Ovary (tissue), 9 donors: ENCODE data around the gene PGPEP1. TPM values are rescaled to one million over a fixed set of nuclear protein-coding genes. Genes with fewer than 3 reads are reported as not detected.
A peak's percentile ranks its signal among the peaks of the same experiment; 100 is the strongest.

Experiments used
- DNase-seq, 5 donors: peaks; one replicate each; pipeline ENCODE4 v3.0.0-alpha.2; 2019 to 2020
- H3K27ac ChIP-seq, 2 donors: fragments of 200-600 bp; one replicate each; pipeline versions ENCODE4 v1.5.1 to v1.8.0; 2019 to 2022
- H3K27me3 ChIP-seq: fragments of 200-600 bp; one replicate; pipeline ENCODE4 v1.8.0; 2022
- H3K36me3 ChIP-seq: fragments of 200-600 bp; sonication (generic); one replicate; pipeline ENCODE4 v1.5.1; 2019
- H3K4me1 ChIP-seq: one replicate; pipeline ENCODE4 v1.8.1; 2013; ENCODE audit warnings: mild to moderate bottlenecking, moderate library complexity; ENCODE audit not compliant: insufficient read depth
- H3K4me3 ChIP-seq: fragments of 200-600 bp; sonication (generic); one replicate; pipeline ENCODE4 v1.5.1; 2017
- H3K9me3 ChIP-seq, 2 donors: fragments of 200-600 bp in 1 of 2; sonication (generic) in 1 of 2; one replicate each; pipeline versions ENCODE4 v1.5.1 to v1.8.1; 2013 to 2019; ENCODE audit warnings: mild to moderate bottlenecking in 1 of 2, moderate library complexity in 1 of 2
- CTCF ChIP-seq, 3 donors: fragments of 450-650 bp in 2 of 3; fragments of 200-600 bp in 1 of 3; IDR thresholded peaks; one replicate each; pipeline versions ENCODE4 v1.5.1 to v1.8.0; 2016 to 2022; ENCODE audit warnings: antibody characterized with exemption in 3 of 3, mild to moderate bottlenecking in 1 of 3
- EP300 ChIP-seq: sonication (generic); formaldehyde crosslinking; IDR thresholded peaks from one replicate; pipeline ENCODE4 v1.6.1; 2017; ENCODE audit warnings: antibody characterized with exemption
- POLR2A ChIP-seq: fragments of 450-650 bp; IDR thresholded peaks from one replicate; pipeline ENCODE4 v1.6.1; 2017; ENCODE audit warnings: antibody characterized with exemption, mild to moderate bottlenecking, moderate library complexity
- WGBS, 3 donors: extraction: QIAGEN DNeasy Blood & Tissue Kit in 1 of 3; methylation state at CpG; one replicate each; pipeline versions ENCODE4 v1.1.5 to v1.1.7; 2013 to 2017; 5-methylcytosine and 5-hydroxymethylcytosine counted together
- intact Hi-C, 4 donors: fragments of 100-400 bp; cut with DNase I; formaldehyde crosslinking; loops; one replicate each; pipeline versions ENCODE4 v1.11.0 to v1.15.1; 2022 to 2023
- polyA plus RNA-seq, 2 donors: library from polyadenylated mRNA; stranded (reverse); fragments of 200-250 nt in 1 of 2; fragments of 350-450 nt in 1 of 2; fragmentation: Illumina TruSeq in 1 of 2; extraction: RNeasy Lipid Tissue Mini Kit (QIAGEN cat#74804) in 1 of 2; gene quantifications; one replicate each; pipeline ENCODE4 v1.2.3, GENCODE V29; 2013 to 2014
- total RNA-seq, 7 donors: library from RNA; depleted of rRNA in 2 of 7; stranded (reverse); fragments of >200 nt in 2 of 7; fragmentation: NEBNext Ultra II Directional in 3 of 7; extraction: Animal tissue kit (Norgen Biotek cat#: 25700) in 3 of 7; gene quantifications; one replicate each; pipeline versions ENCODE4 v1.1.0 to v1.2.4, GENCODE V29; 2016 to 2023
- donor health status: DM: no; HTN: no; CAD: no; lungs with moderate emphysema.
- donor health status: DM: no; HTN: no; CAD: no.
- donor health status: Bipolar disorder and iron deficiency.
- donor health status: DM: yes; HTN: yes; CAD: no.
- donor health status: DM: no; HTN: no; CAD: no.
- donor health status: DM: yes; HTN: yes; CAD: no.

Gene PGPEP1
- total and polyA plus RNA-seq, 9 donors, result 9.3 to 64.5 (median 40.3) TPM

- DNase-seq, result no peak
- Histone ChIP-seq H3K4me1 (peaks cover 7% of the 10 kb centered on the region), H3K27ac (peak overlapping the region; percentile 95 to 100), H3K36me3 (no peaks in the 10 kb centered on the region), H3K9me3 (no peaks in the 10 kb centered on the region), H3K27me3 (no peaks in the 10 kb centered on the region), H3K4me3 (peak overlapping the region; percentile 72)
- intact Hi-C loops, result no loop called here
- 0 to 1% (median 0%) methylated on average over 20 of the region's 20 CpGs for WGBS, 3 donors
- TF ChIP-seq POLR2A (peak; percentile 38), EP300 (no peak), CTCF (IDR thresholded peaks at IDR 0.05) (peak in 1 of 3 donors; percentile 14)
Observed at GRCh38 chr19:18292462-18292809, 48.0 kb upstream of the PGPEP1 start.

- peak; percentile 93 to 96 (median 94) for DNase-seq
- H3K27ac ChIP-seq, result peak overlapping the region; percentile 95 to 100
- TF ChIP-seq CTCF (IDR thresholded peaks at IDR 0.05) (no peak), EP300 (peak; percentile 6), POLR2A (no peak)
- H3K4me1 ChIP-seq, result peaks cover 7% of the 10 kb centered on the region
- peak overlapping the region; percentile 72 for H3K4me3 ChIP-seq
- intact Hi-C loops, result no loop called here
- H3K27me3 ChIP-seq, result no peaks in the 10 kb centered on the region
- no peaks in the 10 kb centered on the region for H3K9me3 ChIP-seq
- WGBS, 3 donors, result 9 to 10% (median 10%) methylated on average over 30 to 31 of the region's 31 CpGs
- H3K36me3 ChIP-seq, result no peaks in the 10 kb centered on the region
Observed at GRCh38 chr19:18292810-18293641, 47.4 kb upstream of the PGPEP1 start.

- DNase-seq, result peak in 4 of 5 donors; percentile 44 to 52 (median 48)
- intact Hi-C loops, result no loop called here
- H3K27me3 ChIP-seq, result no peaks in the 10 kb centered on the region
- H3K4me1 ChIP-seq, result peaks cover 7% of the 10 kb centered on the region
- H3K27ac ChIP-seq, result peak overlapping the region; percentile 95 to 100
- 59 to 63% (median 59%) methylated on average over 18 of the region's 18 CpGs for WGBS, 3 donors
- no peaks in the 10 kb centered on the region for H3K36me3 ChIP-seq
- no peak overlapping the region for H3K4me3 ChIP-seq
- no peaks in the 10 kb centered on the region for H3K9me3 ChIP-seq
- TF ChIP-seq EP300, result no peak
- TF ChIP-seq POLR2A, result no peak
- TF ChIP-seq CTCF (IDR thresholded peaks at IDR 0.05), result no peak
Observed at GRCh38 chr19:18293642-18294466, 46.5 kb upstream of the PGPEP1 start.

GRCh38 chr19:18294467-18294864, 45.9 kb upstream of the PGPEP1 start:
- peak; percentile 55 to 70 (median 61) for DNase-seq
- no peaks in the 10 kb centered on the region for H3K27me3 ChIP-seq
- 68 to 78% (median 70%) methylated on average over 9 of the region's 9 CpGs for WGBS, 3 donors
- intact Hi-C loops, result no loop called here
- H3K4me3 ChIP-seq, result no peak overlapping the region
- no peaks in the 10 kb centered on the region for H3K36me3 ChIP-seq
- H3K9me3 ChIP-seq, result no peaks in the 10 kb centered on the region
- peaks cover 7% of the 10 kb centered on the region for H3K4me1 ChIP-seq
- peak overlapping the region; percentile 0 to 100 for H3K27ac ChIP-seq
- TF ChIP-seq POLR2A (no peak), CTCF (IDR thresholded peaks at IDR 0.05) (no peak), EP300 (no peak)
